Urinary bladder (tissue), 4 donors: ENCODE data around the gene PTH2. TPM values are rescaled to one million over a fixed set of nuclear protein-coding genes. Genes with fewer than 3 reads are reported as not detected.

Source experiments
- DNase-seq: peaks from one replicate; pipeline ENCODE4 v3.0.0-alpha.2; 2015; ENCODE audit errors: extremely low spot score
- H3K27ac ChIP-seq: one replicate; pipeline ENCODE4 v1.5.1; 2013; ENCODE audit warnings: low read depth, mild to moderate bottlenecking, moderate library complexity
- H3K36me3 ChIP-seq: one replicate; pipeline ENCODE4 v1.6.1; 2013; ENCODE audit warnings: mild to moderate bottlenecking, moderate library complexity; ENCODE audit not compliant: insufficient read depth
- H3K4me1 ChIP-seq: one replicate; pipeline ENCODE4 v1.6.1; 2013; ENCODE audit warnings: mild to moderate bottlenecking, moderate library complexity; ENCODE audit not compliant: insufficient read depth
- H3K4me3 ChIP-seq: one replicate; pipeline ENCODE4 v1.5.1; 2013; ENCODE audit warnings: low read depth, low read length
- WGBS: extraction: QIAGEN DNeasy Blood & Tissue Kit; methylation state at CpG from one replicate; pipeline ENCODE4 v1.1.7; 2013; 5-methylcytosine and 5-hydroxymethylcytosine counted together
- polyA plus RNA-seq: library from polyadenylated mRNA; stranded (reverse); fragments of 200-250 nt; gene quantifications from one replicate; pipeline ENCODE4 v1.2.3, GENCODE V29; 2013
- total RNA-seq: library from RNA; depleted of rRNA; stranded (reverse); fragments of >200 nt; gene quantifications from one replicate; pipeline ENCODE4 v1.2.3, GENCODE V29; 2014
- donor health status: healthy with polysubstance abuse.
- donor health status: healthy.

PTH2 gene
- total and polyA plus RNA-seq, 2 donors = not detected

- no peaks in the 10 kb centered on the region for H3K36me3 ChIP-seq
- WGBS = 55% methylated on average over 29 of the region's 29 CpGs
- H3K27ac ChIP-seq = no peak overlapping the region
- H3K4me3 ChIP-seq = no peak overlapping the region
- peaks cover 1% of the 10 kb centered on the region for H3K4me1 ChIP-seq
- no peak for DNase-seq
These were observed 8.1 kb upstream of the PTH2 start for GRCh38 chr19:49431330-49431749.

- Histone ChIP-seq H3K36me3 (no peaks in the 10 kb centered on the region), H3K4me3 (no peak overlapping the region), H3K4me1 (peaks cover 1% of the 10 kb centered on the region), H3K27ac (no peak overlapping the region)
- 59% methylated on average over 28 of the region's 28 CpGs for WGBS
- no peak for DNase-seq
These were observed 7.6 kb upstream of the PTH2 start for GRCh38 chr19:49430678-49431329.

- 66% methylated on average over 9 of the region's 9 CpGs for WGBS
- H3K36me3 ChIP-seq = no peaks in the 10 kb centered on the region
- no peak for DNase-seq
- H3K27ac ChIP-seq = no peak overlapping the region
- peaks cover 1% of the 10 kb centered on the region for H3K4me1 ChIP-seq
- no peak overlapping the region for H3K4me3 ChIP-seq
These were observed 7.0 kb upstream of the PTH2 start for GRCh38 chr19:49430172-49430677.

- WGBS = 9% methylated on average over 29 of the region's 29 CpGs
These were observed 5.6 kb upstream of the PTH2 start for GRCh38 chr19:49428547-49429451.

GRCh38 chr19:49427855-49428546 is 4.8 kb upstream of the PTH2 start:
- peaks cover 1% of the 10 kb centered on the region for H3K4me1 ChIP-seq
- no peak overlapping the region for H3K4me3 ChIP-seq
- H3K36me3 ChIP-seq = no peaks in the 10 kb centered on the region
- H3K27ac ChIP-seq = no peak overlapping the region
- no peak for DNase-seq
- 1% methylated on average over 45 of the region's 45 CpGs for WGBS

More at GRCh38 chr19:49428547-49429451, 5.6 kb upstream of the PTH2 start:
- no peak for DNase-seq
- H3K4me1 ChIP-seq = peaks cover 1% of the 10 kb centered on the region
- H3K4me3 ChIP-seq = no peak overlapping the region
- no peaks in the 10 kb centered on the region for H3K36me3 ChIP-seq
- no peak overlapping the region for H3K27ac ChIP-seq

GRCh38 chr19:49427339-49427738 is 4.1 kb upstream of the PTH2 start:
- DNase-seq = no peak
- no peaks in the 10 kb centered on the region for H3K36me3 ChIP-seq
- no peak overlapping the region for H3K4me3 ChIP-seq
- no peak overlapping the region for H3K27ac ChIP-seq
- WGBS = 55% methylated on average over 12 of the region's 12 CpGs
- peaks cover 1% of the 10 kb centered on the region for H3K4me1 ChIP-seq

DNA sequence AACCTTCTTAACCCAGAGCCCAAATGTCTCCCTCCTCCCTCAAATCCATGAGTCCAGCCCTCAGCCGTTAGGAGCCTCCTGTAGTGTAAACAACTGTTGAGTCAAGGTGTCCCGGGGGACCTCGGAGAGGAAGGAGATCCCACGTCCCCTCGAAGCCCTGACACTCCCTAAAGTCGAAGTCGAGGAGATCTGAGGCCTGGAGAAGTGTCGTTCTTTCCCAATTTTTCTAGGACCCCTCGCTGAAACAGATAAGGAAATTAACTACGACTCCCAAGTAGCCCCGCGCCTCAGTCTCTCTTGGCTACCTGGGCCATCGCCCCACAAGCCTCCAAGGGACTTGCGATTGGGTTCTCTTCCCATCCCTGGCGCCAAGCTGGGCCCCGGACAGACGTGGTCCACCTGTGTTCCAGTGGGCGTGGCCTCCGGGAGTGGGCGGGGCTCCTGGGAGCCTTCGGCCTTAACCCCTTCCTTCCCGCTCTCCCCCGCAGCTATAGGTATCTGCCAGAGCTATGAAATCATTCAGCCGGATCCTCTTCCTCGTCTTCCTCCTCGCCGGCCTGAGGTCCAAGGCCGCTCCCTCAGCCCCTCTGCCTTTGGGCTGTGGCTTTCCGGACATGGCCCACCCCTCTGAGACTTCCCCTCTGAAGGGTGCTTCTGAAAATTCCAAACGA is 2.8 kb upstream of the PTH2 start:
- H3K27ac ChIP-seq = no peak overlapping the region
- H3K4me3 ChIP-seq = no peak overlapping the region
- no peaks in the 10 kb centered on the region for H3K36me3 ChIP-seq
- H3K4me1 ChIP-seq = peaks cover 1% of the 10 kb centered on the region
- DNase-seq = no peak
- 3% methylated on average over 30 of the region's 30 CpGs for WGBS

- Histone ChIP-seq H3K36me3 (no peaks in the 10 kb centered on the region), H3K27ac (no peak within 1 kb of the TSS), H3K4me1 (peaks cover 1% of the 10 kb centered on the region), H3K4me3 (no peak within 1 kb of the TSS)
- WGBS = 46% methylated on average over 7 of the region's 7 CpGs
- no peak for DNase-seq
These were observed 1.9 kb upstream of the PTH2 start, which contains the start of gene GFY for GRCh38 chr19:49425178-49425577. TSS of gene GFY (plus strand) at chr19:49425388. CDS start at chr19:49426431, 1,043 bp downstream.

- no peak for DNase-seq
- WGBS = 8% methylated on average over 3 of the region's 3 CpGs
- H3K27ac ChIP-seq = no peak overlapping the region
- H3K36me3 ChIP-seq = no peaks in the 10 kb centered on the region
- no peak overlapping the region for H3K4me3 ChIP-seq
- peaks cover 1% of the 10 kb centered on the region for H3K4me1 ChIP-seq
These were observed 703 bp upstream of the PTH2 start for GRCh38 chr19:49423985-49424303.

- Histone ChIP-seq H3K4me1 (no peaks in the 10 kb centered on the region), H3K36me3 (no peaks in the 10 kb centered on the region), H3K27ac (no peak overlapping the region), H3K4me3 (peak overlapping the region; percentile 3)
- 2% methylated on average over 58 of the region's 58 CpGs for WGBS
- no peak for DNase-seq
These were observed 702 bp downstream of the PTH2 start for GRCh38 chr19:49422407-49423070.

DNA sequence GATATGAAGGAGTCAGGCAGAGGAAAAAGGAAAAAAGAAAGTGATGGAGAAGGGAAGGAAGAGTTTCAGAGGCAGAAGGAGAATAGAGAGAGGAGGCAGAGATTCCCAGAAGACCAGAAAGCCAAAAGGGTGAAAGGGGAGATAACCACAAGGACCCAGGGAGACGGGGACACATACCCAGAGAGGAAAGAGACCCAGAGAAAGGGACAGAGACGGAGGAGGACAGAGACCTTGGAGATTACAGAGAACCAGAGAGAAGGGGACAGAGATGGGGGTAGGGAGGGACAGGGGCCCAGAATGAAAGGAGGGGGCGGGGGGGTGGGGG is 1.4 kb downstream of the PTH2 start:
- Histone ChIP-seq H3K4me1 (no peaks in the 10 kb centered on the region), H3K4me3 (no peak overlapping the region), H3K27ac (no peak overlapping the region), H3K36me3 (no peaks in the 10 kb centered on the region)
- DNase-seq = no peak
- 25% methylated on average over 3 of the region's 3 CpGs for WGBS

DNA sequence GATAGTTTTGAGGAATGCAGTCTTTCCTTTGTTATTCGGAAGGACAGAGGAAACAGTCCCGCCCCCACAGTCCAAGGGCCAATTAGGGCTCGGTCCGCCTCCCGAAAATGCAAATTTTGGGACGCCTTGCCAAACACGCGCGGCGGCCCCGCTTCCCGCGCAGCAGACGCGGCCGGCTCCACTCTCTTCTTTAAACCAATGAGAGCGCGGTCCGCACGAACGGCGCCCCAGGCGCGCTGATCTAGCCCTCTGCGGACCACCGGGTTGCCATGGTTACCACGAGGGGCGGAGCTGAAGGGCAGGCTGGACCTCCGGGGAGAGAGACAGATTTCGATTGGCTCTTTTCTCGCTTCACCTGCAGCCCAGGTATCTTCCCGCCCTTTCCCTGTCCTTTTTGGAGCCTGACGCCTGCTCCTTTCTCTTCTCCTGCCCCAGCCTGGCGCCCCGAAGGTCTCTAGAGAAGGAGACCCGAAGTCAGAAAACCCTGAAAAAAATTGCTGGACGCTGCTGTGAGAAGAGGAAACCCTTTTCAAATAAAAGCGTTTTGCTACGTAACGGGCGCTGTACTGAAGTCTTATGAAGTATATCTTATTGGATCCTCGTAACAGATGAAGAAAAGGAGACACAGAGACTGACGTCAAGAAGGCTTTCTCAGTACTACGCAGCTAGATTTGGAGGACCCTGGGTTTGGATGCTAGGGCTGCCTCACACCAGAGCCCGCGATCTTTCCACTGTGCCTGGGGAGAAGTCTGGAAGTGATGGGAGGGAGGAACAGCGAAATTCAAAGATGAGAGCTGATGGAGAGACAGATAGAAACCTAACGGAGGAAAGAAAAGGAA is 2.0 kb downstream of the PTH2 start:
- Histone ChIP-seq H3K4me3 (peak overlapping the region; percentile 0), H3K27ac (no peak overlapping the region)
- WGBS = 8% methylated on average over 48 of the region's 48 CpGs

More for the DNA sequence above, 2.0 kb downstream of the PTH2 start:
- H3K36me3 ChIP-seq = no peaks in the 10 kb centered on the region
- H3K4me1 ChIP-seq = no peaks in the 10 kb centered on the region
- peak; percentile 28 for DNase-seq
